ENCODE results near the gene DBH.

- no peak for TF ChIP-seq CTCF (IDR thresholded peaks at IDR 0.05)
- TF ChIP-seq ZFX (IDR thresholded peaks at IDR 0.05; ENCODE audit: borderline replicate concordance): no peak
These were observed 49.8 kb downstream of the DBH start for GRCh38 chr9:133685653-133686609.
